SH-SY5Y (cell line): ENCODE results near the gene GRK6.

Source experiments
- GATA2 ChIP-seq: IDR thresholded peaks from 2 replicates; pipeline ENCODE4 v1.6.1; 2011; ENCODE audit warnings: mild to moderate bottlenecking, low read depth, low read length
- GATA3 ChIP-seq: IDR thresholded peaks from 2 replicates; pipeline ENCODE4 v1.6.1; 2011; ENCODE audit warnings: low read depth, mild to moderate bottlenecking, low read length, moderate library complexity

DNA sequence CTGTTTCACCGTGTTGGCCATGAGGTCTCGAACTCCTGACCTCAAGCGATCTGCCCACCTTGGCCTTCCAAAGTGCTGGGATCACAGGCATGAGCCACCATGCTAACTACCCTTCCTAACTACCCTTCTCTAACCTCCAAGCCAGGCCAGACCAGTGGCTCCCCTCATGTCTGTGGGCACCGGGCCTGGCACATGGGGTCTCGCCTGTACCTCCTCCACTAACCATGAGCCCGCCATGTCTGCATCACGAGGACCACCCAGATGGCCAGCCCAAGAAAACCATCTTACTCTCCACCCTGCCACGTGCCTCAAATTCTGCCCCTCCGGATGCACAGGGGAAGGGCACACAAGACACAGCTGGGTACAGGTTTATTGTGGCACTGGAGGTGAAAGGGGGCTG, 56.6 kb downstream of the GRK6 start:
- TF ChIP-seq GATA3 (no peak), GATA2 (no peak)
